Hepatocyte (in vitro differentiated cells): ENCODE results near the gene TM9SF1. TPM values are rescaled to one million over a fixed set of nuclear protein-coding genes. Genes with fewer than 3 reads are reported as not detected.

Experiments
- DNase-seq: peaks from one replicate; pipeline ENCODE4 v3.0.0-alpha.2; 2016; ENCODE audit warnings: low spot score
- H2AFZ ChIP-seq: fragments of 200-600 bp; sonication (generic); 2 replicates; pipeline ENCODE4 v1.6.0; 2016; ENCODE audit warnings: antibody characterized with exemption, mild to moderate bottlenecking
- H3K27ac ChIP-seq: fragments of 200-600 bp; sonication (generic); 2 replicates; pipeline ENCODE4 v1.5.1; 2016; ENCODE audit warnings: mild to moderate bottlenecking
- H3K27me3 ChIP-seq: fragments of 200-600 bp; sonication (generic); 2 replicates; pipeline ENCODE4 v1.6.1; 2016
- H3K36me3 ChIP-seq: fragments of 200-600 bp; sonication (generic); replicated peaks from 2 replicates; pipeline ENCODE4 v1.5.1; 2016; ENCODE audit warnings: low read depth; ENCODE audit not compliant: insufficient read depth
- H3K4me1 ChIP-seq: fragments of 200-600 bp; sonication (generic); 2 replicates; pipeline ENCODE4 v1.5.1; 2016; ENCODE audit warnings: mild to moderate bottlenecking, moderate library complexity; ENCODE audit not compliant: insufficient read depth
- H3K4me2 ChIP-seq: fragments of 200-600 bp; sonication (generic); 2 replicates; pipeline ENCODE4 v1.6.0; 2016
- H3K4me3 ChIP-seq: fragments of 200-600 bp; sonication (generic); 2 replicates; pipeline ENCODE4 v1.5.1; 2016; ENCODE audit warnings: mild to moderate bottlenecking
- H3K79me2 ChIP-seq: fragments of 200-600 bp; sonication (generic); 2 replicates; pipeline ENCODE4 v1.6.0; 2017; ENCODE audit warnings: mild to moderate bottlenecking
- H3K9me2 ChIP-seq: fragments of 200-600 bp; sonication (generic); replicated peaks from 2 replicates; pipeline ENCODE4 v1.6.0; 2017; ENCODE audit warnings: mild to moderate bottlenecking; ENCODE audit not compliant: insufficient read depth
- H3K9me3 ChIP-seq: fragments of 200-600 bp; sonication (generic); 2 replicates; pipeline ENCODE4 v1.5.1; 2016; ENCODE audit warnings: low read depth, mild to moderate bottlenecking
- H4K20me1 ChIP-seq: fragments of 200-600 bp; sonication (generic); 2 replicates; pipeline ENCODE4 v1.6.0; 2016; ENCODE audit warnings: mild to moderate bottlenecking; ENCODE audit not compliant: insufficient read depth, poor library complexity, severe bottlenecking
- CTCF ChIP-seq: fragments of 200-600 bp; sonication (generic); IDR thresholded peaks from 2 replicates; pipeline ENCODE4 v1.5.1; 2016; ENCODE audit warnings: antibody characterized with exemption, mild to moderate bottlenecking; ENCODE audit not compliant: poor library complexity
- EZH2 ChIP-seq: fragments of 200-600 bp; sonication (generic); IDR thresholded peaks from 2 replicates; pipeline ENCODE4 v1.6.1; 2016; ENCODE audit warnings: antibody characterized with exemption, mild to moderate bottlenecking, borderline replicate concordance
- EZH2phosphoT487 ChIP-seq: fragments of 200-600 bp; sonication (generic); IDR thresholded peaks from one replicate; pipeline ENCODE4 v1.6.1; 2018; ENCODE audit warnings: antibody characterized with exemption, mild to moderate bottlenecking, low read depth, moderate library complexity; ENCODE audit not compliant: unreplicated experiment, severe bottlenecking
- WGBS: methylation state at CpG from one replicate; pipeline ENCODE4 v1.1.6; 2016; ENCODE audit warnings: low lambda C conversion rate; ENCODE audit errors: missing lambda C conversion rate; 5-methylcytosine and 5-hydroxymethylcytosine counted together
- polyA plus RNA-seq: library from polyadenylated mRNA; unstranded; fragments of >200 nt; fragmentation: Nextera tagmentation; extraction: Ambion mirVana; gene quantifications from 2 replicates; pipeline ENCODE4 v1.2.1, GENCODE V29; 2016
- total RNA-seq: library from RNA; depleted of rRNA; stranded (reverse); fragments of >200 nt; gene quantifications from 2 replicates; pipeline ENCODE4 v1.2.3, GENCODE V29; 2014

TM9SF1 gene
- total and polyA plus RNA-seq, 2 experiments from 2014 or later = 68.1 to 84.0 TPM

DNA sequence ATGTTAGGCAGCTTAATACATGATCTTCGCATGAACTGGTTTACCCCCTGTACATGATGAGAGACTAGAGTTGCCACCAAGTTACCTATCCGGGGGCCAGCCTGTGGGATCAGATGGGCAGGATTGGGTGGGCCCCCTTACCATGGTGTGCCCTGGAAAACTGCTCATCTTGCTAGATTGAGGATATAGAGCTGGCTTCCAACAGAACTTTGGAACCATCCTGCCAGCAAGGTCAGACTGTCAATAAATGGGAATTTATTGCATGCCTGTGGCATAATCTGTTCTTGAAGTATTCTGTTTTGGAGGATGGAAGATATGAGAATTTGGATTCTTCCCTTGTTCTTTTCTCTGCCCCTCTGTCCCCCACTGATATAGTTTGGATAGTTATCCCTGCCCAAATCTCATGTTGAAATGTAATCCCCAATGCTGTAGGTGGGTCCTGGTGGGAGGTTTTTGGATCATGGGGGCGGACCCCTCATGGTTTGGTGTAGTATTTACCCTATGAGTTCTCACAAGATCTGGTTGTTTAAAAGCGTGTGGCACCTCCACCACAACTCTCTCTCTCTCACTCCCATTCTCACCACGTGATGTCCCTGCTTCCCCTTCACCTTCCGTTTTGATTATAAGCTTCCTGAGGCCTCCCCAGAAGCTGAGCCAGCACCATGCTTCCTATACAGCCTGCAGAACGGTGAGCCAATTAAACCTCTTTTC lies 3.7 kb upstream of the TM9SF1 start:
- no peak for TF ChIP-seq CTCF
- TF ChIP-seq EZH2phosphoT487 = no peak
- no peak for TF ChIP-seq EZH2
- Histone ChIP-seq H3K27ac (peak overlapping the region; percentile 30), H3K9me2 (no peaks in the 10 kb centered on the region)

DNA sequence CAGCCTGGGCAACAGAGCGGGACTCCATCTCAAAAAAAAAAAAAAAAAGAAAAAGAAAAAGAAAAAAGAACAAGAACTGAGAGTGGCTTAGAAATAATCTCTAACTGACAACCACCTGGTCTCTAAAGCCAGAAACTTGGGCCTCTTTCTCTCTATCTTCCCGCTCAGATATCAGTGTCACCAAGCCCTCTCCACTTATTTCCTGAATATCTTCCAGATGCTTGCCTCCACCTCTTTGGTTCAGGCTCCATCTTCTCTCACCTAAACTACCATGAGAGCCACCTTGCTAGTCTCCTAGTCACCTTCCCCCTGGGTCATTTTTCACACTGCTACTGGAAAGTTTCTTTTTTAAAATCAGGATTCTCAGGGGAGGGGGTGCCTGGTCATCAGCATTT lies 1.8 kb upstream of the TM9SF1 start:
- Histone ChIP-seq H3K4me1 (peaks cover 13% of the 10 kb centered on the region), H3K9me2 (no peaks in the 10 kb centered on the region), H3K27ac (peak overlapping the region; percentile 99)

More for the DNA sequence above, 3.7 kb upstream of the TM9SF1 start:
- Histone ChIP-seq H3K9me3 (no peaks in the 10 kb centered on the region), H3K27me3 (no peaks in the 10 kb centered on the region), H3K4me3 (no peak overlapping the region), H2AFZ (no peak overlapping the region), H3K36me3 (no peaks in the 10 kb centered on the region), H3K79me2 (peaks cover 50% of the 10 kb centered on the region), H3K4me1 (peaks cover 13% of the 10 kb centered on the region), H3K4me2 (no peak overlapping the region), H4K20me1 (no peaks in the 10 kb centered on the region)
- 97% methylated on average over 7 of the region's 7 CpGs for WGBS
- no peak for DNase-seq

GRCh38 chr14:24196071-24197055 lies 1.1 kb upstream of the TM9SF1 start:
- 37% methylated on average over 33 of the region's 33 CpGs for WGBS
- Histone ChIP-seq H3K4me3 (peak overlapping the region; percentile 95), H3K4me2 (peak overlapping the region; percentile 94), H3K27ac (peak overlapping the region; percentile 99), H3K9me2 (no peaks in the 10 kb centered on the region), H3K36me3 (no peaks in the 10 kb centered on the region), H3K4me1 (peaks cover 13% of the 10 kb centered on the region), H3K9me3 (no peaks in the 10 kb centered on the region), H2AFZ (peak overlapping the region; percentile 94), H4K20me1 (no peaks in the 10 kb centered on the region), H3K79me2 (peaks cover 65% of the 10 kb centered on the region), H3K27me3 (no peaks in the 10 kb centered on the region)
- TF ChIP-seq CTCF (no peak), EZH2phosphoT487 (no peak), EZH2 (no peak)
- no peak for DNase-seq

More for the DNA sequence above, 1.8 kb upstream of the TM9SF1 start:
- H3K4me2 ChIP-seq = peak overlapping the region; percentile 94
- no peaks in the 10 kb centered on the region for H3K9me3 ChIP-seq
- TF ChIP-seq CTCF (no peak), EZH2phosphoT487 (no peak), EZH2 (no peak)
- H2AFZ ChIP-seq = no peak overlapping the region
- H3K36me3 ChIP-seq = no peaks in the 10 kb centered on the region
- H3K4me3 ChIP-seq = no peak overlapping the region
- H4K20me1 ChIP-seq = no peaks in the 10 kb centered on the region
- no peak for DNase-seq
- H3K79me2 ChIP-seq = peaks cover 63% of the 10 kb centered on the region
- H3K27me3 ChIP-seq = no peaks in the 10 kb centered on the region
- 95% methylated on average over 2 of the region's 2 CpGs for WGBS
